ENCODE results near the gene AKAP13.
A peak's percentile ranks its signal among the peaks of the same experiment; 100 is the strongest.

AKAP13 gene

DNA sequence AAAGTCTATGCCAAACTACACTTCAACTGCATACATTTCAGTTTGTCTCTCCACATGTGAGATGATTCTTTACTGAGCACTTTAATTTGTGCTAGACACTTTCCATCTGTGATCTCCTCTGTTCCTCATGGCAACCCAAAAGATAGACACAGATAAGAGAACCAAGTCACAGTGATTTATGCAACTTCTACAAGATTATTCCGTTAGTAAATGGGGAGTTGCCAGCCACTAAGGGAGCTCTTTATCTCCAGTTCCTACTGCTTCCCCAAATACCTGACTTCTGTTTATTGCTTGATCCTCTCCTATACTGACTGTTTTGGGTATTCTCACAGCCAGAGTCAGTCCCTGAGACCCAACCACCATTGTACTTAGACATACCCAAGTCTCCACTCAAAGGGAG lies 24.1 kb upstream of the AKAP13 start:
- Mint-ChIP-seq H3K4me3 (no peak overlapping the region), H3K27me3 (no peaks in the 10 kb centered on the region), H3K4me1 (peaks cover 14% of the 10 kb centered on the region), H3K27ac (no peak overlapping the region), H3K36me3 (no peaks in the 10 kb centered on the region), H3K9me3 (peaks cover 1% of the 10 kb centered on the region)
- DNase-seq (ENCODE audit: low spot score in 2 of 2) (no peak), ATAC-seq (ENCODE audit: low read depth) (no peak)

DNA sequence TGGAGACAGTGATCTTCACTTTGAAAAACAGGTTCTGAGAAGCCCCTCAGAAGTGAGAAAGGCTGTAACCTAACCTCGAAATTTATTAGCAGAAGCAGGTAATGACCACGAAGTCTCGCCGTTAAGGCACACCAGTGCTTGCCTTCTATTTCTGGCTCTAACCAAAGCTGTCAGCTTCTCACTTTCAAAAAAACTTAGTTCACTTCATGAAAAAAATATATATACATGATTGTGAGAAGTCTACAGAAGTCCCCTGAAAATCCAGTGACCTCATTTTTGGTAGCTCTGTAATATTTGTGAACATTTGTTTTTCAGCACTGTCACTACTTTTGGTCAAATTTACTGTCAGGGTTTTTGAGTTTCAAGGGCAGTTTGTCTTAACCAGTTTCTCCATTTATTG lies 19.1 kb upstream of the AKAP13 start:
- peak; percentile 42 for ATAC-seq (ENCODE audit: low read depth)
- Mint-ChIP-seq H3K4me1 (peaks cover 27% of the 10 kb centered on the region), H3K9me3 (no peaks in the 10 kb centered on the region)

DNA sequence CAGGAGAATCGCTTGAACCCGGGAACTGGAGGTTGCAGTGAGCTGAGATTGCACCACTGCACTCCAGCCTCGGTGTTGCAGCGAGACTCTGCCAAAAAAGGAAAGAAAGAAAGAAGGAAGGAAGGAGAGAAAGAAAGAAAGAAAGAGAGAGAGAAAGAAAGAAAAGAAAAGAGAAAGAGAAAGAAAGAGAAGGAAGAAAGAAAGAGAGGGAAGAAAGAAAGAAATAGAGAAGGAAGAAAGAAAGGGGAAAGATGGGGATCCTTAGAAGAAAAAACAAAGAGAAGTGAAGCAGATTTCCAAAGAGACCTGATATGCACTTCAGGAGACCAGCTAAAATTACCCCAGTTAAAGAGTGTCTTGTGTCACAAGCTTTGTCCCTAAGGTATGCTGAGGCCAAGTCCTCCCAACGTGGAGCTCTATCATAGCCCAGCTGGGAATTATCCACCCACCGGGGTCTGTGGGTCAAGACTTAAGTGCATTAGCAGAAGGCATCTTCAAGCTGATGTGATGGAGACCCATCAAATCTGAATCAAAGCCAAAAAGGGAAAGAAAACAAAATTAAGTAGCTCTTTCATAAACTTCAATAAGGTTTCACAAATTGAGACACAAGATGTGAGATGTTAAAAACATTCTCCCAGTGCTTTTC lies 17.8 kb upstream of the AKAP13 start:
- Mint-ChIP-seq H3K4me3 (no peak overlapping the region), H3K36me3 (no peaks in the 10 kb centered on the region), H3K27ac (no peak overlapping the region), H3K4me1 (peaks cover 25% of the 10 kb centered on the region), H3K27me3 (no peaks in the 10 kb centered on the region), H3K9me3 (no peaks in the 10 kb centered on the region)
- no peak for DNase-seq (ENCODE audit: low spot score in 2 of 2)
- ATAC-seq (ENCODE audit: low read depth), result no peak

More for the DNA sequence above, 19.1 kb upstream of the AKAP13 start:
- H3K27me3 Mint-ChIP-seq, result no peaks in the 10 kb centered on the region
- DNase-seq (ENCODE audit: low spot score in 2 of 2), result no peak
- no peak overlapping the region for H3K4me3 Mint-ChIP-seq
- H3K27ac Mint-ChIP-seq, result no peak overlapping the region
- no peaks in the 10 kb centered on the region for H3K36me3 Mint-ChIP-seq

DNA sequence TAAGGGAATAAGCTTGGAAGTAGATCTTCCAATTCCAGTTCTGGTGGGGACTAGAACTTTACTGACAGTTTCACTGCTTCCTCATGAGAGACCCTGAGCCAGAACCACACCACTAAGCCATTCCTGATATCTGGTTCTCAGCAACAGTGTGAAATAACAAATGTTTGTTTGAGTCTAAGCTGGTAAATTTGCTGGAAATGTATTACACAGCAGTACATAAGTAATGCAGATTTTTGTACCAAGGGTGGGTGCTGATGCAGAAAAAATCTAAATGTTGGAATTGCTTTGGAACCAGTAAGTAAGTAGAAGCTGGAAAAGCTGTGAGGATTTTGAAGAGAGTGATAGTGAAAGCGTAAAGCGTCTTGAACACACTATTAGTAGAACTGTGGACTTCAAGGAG lies 14.4 kb upstream of the AKAP13 start:
- Mint-ChIP-seq H3K27me3 (no peaks in the 10 kb centered on the region), H3K27ac (no peak overlapping the region), H3K9me3 (no peaks in the 10 kb centered on the region), H3K4me1 (peaks cover 30% of the 10 kb centered on the region), H3K36me3 (no peaks in the 10 kb centered on the region), H3K4me3 (no peak overlapping the region)
- ATAC-seq (ENCODE audit: low read depth), result no peak
- no peak for DNase-seq (ENCODE audit: low spot score in 2 of 2)

DNA sequence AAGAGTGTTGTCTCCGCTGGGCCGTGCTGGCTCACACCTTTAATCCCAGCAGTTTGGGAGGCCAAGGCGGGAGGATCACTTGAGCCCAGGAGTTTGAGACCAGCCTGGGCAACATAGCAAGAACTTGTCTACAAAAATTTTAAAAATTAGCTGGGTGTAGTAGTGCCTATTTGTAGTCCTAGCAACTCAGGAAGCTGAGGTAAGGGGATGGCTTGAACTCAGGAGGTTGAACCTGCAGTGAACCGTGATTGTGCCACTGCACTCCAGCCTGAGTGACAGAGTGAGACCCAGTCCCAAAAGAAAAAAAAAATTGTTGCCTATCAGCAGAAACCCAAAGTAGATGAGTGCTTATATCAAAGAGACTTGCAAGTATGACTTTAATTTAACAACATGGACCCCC lies 12.7 kb upstream of the AKAP13 start:
- no peak overlapping the region for H3K27ac Mint-ChIP-seq
- no peak for DNase-seq (ENCODE audit: low spot score in 2 of 2)

DNA sequence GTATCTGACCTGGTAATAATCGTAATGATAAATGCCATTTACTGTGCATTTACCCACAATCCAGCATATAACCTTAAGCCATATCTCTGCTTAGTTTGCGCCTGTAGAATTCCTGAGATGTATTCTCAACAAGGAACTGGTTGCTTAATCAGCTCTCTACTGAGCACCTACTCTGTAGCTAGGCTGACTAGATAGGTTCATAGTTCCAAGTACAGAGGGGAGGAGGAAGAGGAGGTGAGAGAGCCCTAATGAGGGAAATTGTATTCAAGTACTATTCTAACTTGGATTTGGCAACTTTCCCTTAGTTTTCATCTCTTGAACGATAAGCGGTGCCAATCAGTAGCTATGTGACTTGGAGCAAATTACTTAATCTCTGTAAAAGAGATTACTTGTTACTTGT lies 5.6 kb upstream of the AKAP13 start:
- no peak for DNase-seq (ENCODE audit: low spot score in 2 of 2)
- H3K27me3 Mint-ChIP-seq, result no peaks in the 10 kb centered on the region
- H3K27ac Mint-ChIP-seq, result no peak overlapping the region
- H3K36me3 Mint-ChIP-seq, result no peaks in the 10 kb centered on the region
- H3K4me1 Mint-ChIP-seq, result peaks cover 14% of the 10 kb centered on the region
- H3K9me3 Mint-ChIP-seq, result no peaks in the 10 kb centered on the region
- no peak for ATAC-seq (ENCODE audit: low read depth)
- H3K4me3 Mint-ChIP-seq, result no peak overlapping the region

More for the DNA sequence above, 12.7 kb upstream of the AKAP13 start:
- H3K36me3 Mint-ChIP-seq, result no peaks in the 10 kb centered on the region
- peak; percentile 50 for ATAC-seq (ENCODE audit: low read depth)
- H3K4me1 Mint-ChIP-seq, result peaks cover 20% of the 10 kb centered on the region
- H3K27me3 Mint-ChIP-seq, result no peaks in the 10 kb centered on the region
- H3K9me3 Mint-ChIP-seq, result no peaks in the 10 kb centered on the region
- no peak overlapping the region for H3K4me3 Mint-ChIP-seq

DNA sequence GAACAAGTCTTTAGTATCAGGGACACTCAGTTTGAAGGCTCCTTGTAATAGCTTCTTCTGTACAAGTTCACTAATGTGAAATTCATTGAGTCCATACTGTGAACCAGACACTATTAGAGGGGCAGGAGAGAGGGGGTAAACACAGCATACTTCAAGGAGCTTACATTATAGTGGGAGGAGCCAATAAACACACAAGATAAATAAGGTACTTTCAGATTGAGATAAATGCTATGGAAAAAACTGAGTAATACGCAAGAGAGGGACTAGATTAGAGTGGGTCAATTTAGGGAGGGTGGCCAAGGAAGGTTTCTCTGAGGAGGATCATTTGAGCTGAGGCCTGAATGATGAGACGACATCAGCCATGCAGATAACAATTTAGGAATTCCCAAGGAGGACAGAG lies 3.1 kb upstream of the AKAP13 start:
- DNase-seq (ENCODE audit: low spot score in 2 of 2) (no peak), ATAC-seq (ENCODE audit: low read depth) (no peak)
- no peak overlapping the region for H3K27ac Mint-ChIP-seq
- no peaks in the 10 kb centered on the region for H3K9me3 Mint-ChIP-seq
- no peak overlapping the region for H3K4me3 Mint-ChIP-seq
- no peaks in the 10 kb centered on the region for H3K36me3 Mint-ChIP-seq
- H3K4me1 Mint-ChIP-seq, result peaks cover 20% of the 10 kb centered on the region
- no peaks in the 10 kb centered on the region for H3K27me3 Mint-ChIP-seq

DNA sequence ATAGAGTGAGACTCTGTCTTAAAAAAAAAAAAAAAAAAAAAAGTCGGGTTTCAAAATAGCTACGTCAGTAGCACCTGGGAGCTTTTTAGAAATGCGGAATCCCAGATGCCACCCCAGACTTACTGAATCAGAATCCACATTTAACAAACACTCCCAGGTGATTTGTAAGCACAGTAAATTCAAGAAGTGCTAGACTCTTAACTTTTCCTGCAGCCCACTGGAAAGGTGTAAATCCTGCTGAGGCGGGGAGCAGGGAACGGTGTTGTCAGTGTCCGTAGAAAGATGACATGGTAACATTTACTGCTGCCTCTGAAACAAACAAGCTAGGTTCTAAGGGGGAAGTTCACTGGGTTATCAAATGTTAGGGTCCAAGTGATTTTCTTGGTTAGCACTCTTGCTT lies 2.4 kb upstream of the AKAP13 start:
- Mint-ChIP-seq H3K27me3 (no peaks in the 10 kb centered on the region), H3K4me3 (no peak overlapping the region), H3K9me3 (no peaks in the 10 kb centered on the region), H3K27ac (no peak overlapping the region), H3K4me1 (peaks cover 25% of the 10 kb centered on the region), H3K36me3 (no peaks in the 10 kb centered on the region)
- DNase-seq (ENCODE audit: low spot score in 2 of 2) (no peak), ATAC-seq (ENCODE audit: low read depth) (no peak)

DNA sequence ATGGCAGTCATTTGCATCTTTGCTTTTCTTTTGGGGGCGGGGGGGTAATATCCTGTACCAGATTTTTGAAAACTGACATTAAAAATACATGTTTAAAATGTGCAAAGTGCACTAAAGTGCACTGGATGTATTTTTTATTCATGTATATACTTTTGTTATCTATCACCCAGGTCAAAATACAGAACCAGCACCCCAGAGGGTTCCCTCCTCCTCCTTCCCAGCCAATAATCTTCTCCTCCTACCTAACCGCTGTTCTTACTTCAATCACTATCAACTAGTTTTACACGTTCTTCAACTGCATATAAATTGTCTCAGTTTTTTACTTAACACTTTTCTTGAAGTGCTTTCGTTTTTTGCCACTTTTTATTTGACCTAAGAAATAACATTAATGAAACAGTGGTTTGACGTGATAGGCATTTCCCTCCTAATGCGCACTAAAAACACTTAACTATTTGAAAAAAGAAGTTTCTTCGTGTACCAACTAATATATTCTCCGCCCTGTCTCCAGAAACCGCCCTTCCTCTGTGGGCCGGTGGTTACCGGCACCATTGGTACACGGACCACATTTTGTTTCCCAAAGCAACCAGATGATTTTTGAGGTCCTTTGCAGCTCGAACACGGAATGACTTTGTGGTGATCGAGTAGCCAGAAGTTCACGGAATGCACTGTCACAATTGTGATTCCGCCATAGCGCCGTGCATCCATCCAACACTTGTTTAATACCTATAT lies 836 bp upstream of the AKAP13 start:
- H3K27me3 Mint-ChIP-seq, result no peaks in the 10 kb centered on the region
- peaks cover 32% of the 10 kb centered on the region for H3K4me1 Mint-ChIP-seq
- peak; percentile 20 for ATAC-seq (ENCODE audit: low read depth)

DNA sequence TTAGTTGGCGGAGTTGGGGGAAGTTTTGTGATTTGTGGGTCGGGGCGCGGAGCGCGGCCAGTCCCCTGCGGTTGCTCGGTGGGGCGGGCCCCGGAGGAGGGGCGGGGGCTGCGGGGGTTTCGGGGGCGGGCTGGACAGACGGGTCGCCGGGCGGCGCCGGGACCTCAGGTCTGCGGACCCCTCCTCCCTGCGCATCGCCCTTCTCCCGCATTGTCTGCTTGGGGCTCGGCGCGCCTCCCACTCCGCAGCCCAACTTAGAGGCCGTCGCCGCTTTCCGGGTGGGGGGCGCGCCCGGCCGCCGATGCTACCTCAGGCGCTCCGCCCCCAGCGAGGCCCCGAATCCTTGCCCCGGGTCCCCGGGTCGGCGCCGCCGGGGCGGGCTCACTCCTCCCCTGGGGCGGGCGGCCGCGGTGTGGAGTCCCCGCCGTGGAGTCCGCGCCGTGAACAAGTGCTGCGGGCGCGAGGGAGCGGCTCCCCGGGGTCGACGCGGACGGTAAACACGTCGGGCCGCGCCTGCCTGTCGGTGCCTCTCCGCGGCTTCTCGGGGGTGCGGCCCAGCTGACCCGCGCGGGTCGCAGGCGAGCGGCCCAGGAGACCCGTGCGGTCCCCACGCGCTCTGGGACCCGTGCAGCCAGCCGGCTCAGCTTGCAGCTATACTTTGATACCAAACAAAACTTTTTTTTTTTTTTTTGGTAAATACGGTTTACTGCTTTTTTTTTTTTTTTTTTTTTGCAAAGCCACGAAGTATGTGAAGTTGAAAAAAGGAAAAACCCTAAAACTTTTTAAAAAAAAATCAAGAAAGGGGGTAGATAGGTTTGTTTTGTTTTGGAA lies 624 bp downstream of the AKAP13 start:
- H3K36me3 Mint-ChIP-seq, result peaks cover 8% of the 10 kb centered on the region
- DNase-seq (ENCODE audit: low spot score in 2 of 2), result peak; percentile 53 to 69
- no peaks in the 10 kb centered on the region for H3K9me3 Mint-ChIP-seq
- ATAC-seq (ENCODE audit: low read depth), result peak; percentile 28
- peak overlapping the region; percentile 95 for H3K27ac Mint-ChIP-seq
- peak overlapping the region; percentile 92 for H3K4me3 Mint-ChIP-seq
- H3K4me1 Mint-ChIP-seq, result peaks cover 43% of the 10 kb centered on the region
- no peaks in the 10 kb centered on the region for H3K27me3 Mint-ChIP-seq

More for the DNA sequence above, 836 bp upstream of the AKAP13 start:
- H3K36me3 Mint-ChIP-seq, result no peaks in the 10 kb centered on the region
- peak overlapping the region; percentile 92 for H3K4me3 Mint-ChIP-seq
- no peaks in the 10 kb centered on the region for H3K9me3 Mint-ChIP-seq
- peak overlapping the region; percentile 95 for H3K27ac Mint-ChIP-seq
- DNase-seq (ENCODE audit: low spot score in 2 of 2), result peak in 1 of 2 donors; percentile 30

DNA sequence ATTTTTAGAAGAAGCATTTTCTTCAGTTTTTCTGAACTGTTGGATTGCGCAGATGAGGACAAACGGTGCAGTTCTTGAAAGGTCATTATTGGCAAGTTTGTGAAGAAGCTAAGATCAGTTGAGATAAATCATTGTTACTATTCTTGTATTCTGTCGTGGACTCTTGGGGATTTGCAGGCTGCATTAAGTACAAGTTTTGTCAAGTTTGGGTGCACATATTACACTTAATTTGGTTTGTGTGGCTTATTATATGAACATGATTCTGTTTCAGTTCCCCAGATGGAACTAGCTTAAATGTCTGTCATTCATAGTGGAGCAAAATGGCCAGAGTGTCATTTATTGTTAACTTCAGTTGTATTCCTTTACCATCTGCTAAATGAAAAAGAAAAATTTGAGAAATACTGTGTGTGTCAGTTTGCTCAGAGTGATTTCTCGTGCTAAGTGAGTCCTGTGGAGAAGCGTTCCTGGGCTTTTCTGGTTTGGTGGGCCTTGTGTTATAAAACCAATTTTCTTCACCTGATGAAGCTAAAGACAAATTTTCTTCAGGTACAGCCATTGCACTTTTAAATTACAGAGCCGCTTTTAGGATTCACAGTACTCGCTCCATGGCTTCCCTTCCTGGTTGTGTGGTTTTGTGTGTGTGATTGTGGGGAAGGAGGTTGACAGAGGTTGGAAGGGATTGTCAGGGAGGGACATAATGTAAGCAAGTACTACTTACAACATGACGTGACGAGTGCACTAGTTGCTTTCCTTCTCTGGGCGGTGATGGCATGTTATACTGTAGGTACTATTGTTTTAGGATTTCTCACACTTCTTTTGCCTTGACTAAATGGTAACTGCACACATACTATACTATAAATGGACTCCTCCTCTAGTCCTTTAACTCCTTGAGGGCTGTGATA lies 1.7 kb downstream of the AKAP13 start:
- Mint-ChIP-seq H3K27me3 (no peaks in the 10 kb centered on the region), H3K27ac (peak overlapping the region; percentile 94), H3K9me3 (no peaks in the 10 kb centered on the region), H3K4me3 (peak overlapping the region; percentile 92), H3K4me1 (peaks cover 45% of the 10 kb centered on the region), H3K36me3 (peaks cover 11% of the 10 kb centered on the region)
- DNase-seq (ENCODE audit: low spot score in 2 of 2), result no peak
- no peak for ATAC-seq (ENCODE audit: low read depth)

DNA sequence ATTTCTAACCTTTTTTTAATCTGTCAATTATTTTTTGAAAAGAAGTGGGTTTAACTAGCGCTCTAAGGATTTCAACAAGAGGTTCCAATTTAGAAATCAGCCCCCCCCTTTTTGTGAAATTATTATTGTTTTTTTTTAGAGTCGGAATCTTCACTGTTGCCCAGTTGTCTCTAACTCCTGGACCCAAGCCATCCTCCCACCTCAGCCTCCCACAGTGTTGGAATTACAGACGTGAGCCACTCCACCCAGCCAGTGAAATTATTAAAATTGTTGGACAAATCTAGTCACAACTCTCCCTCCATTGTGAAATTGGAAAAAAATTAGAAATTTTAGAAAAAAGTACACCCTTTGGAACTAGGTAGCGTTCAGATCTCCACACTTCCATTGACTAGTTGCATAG lies 2.5 kb downstream of the AKAP13 start:
- no peak for DNase-seq (ENCODE audit: low spot score in 2 of 2)
- Mint-ChIP-seq H3K4me1 (peaks cover 48% of the 10 kb centered on the region), H3K9me3 (no peaks in the 10 kb centered on the region), H3K27me3 (no peaks in the 10 kb centered on the region), H3K27ac (peak overlapping the region; percentile 94), H3K36me3 (peaks cover 11% of the 10 kb centered on the region), H3K4me3 (peak overlapping the region; percentile 76)
- ATAC-seq (ENCODE audit: low read depth), result no peak

DNA sequence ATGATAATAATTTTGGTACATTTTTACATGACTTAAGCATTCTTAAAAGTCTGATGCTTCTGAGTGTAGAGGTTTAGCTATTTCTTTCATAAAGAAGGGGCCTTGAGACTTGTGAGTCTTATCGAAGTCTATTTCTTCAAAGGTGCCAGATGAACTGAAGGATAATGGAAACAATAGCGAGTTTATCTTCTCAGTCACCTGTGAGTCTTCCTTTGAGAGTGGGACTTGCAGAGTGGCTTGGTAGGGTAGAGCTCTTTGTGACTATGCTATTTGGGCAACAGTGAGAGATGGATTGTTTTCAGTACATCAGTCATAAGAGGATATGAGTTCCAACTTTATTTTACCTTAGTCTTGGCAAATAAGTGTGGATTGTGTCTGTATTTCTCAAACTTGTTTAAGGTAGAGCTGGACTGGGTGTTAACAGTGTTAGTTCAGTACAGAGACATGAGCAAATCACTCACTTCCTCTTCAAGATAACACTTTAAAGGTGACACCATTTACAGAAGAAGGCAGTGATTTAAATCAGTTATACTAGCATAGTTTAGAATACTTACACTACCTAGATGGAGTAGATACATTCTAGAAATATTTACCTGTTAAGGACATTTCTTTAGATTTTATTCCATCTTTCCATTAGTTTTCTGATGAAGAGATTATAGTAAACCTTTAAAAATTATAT lies 3.2 kb downstream of the AKAP13 start:
- Mint-ChIP-seq H3K27me3 (no peaks in the 10 kb centered on the region), H3K36me3 (peaks cover 11% of the 10 kb centered on the region), H3K27ac (peak overlapping the region; percentile 88), H3K9me3 (no peaks in the 10 kb centered on the region), H3K4me3 (peak overlapping the region; percentile 76), H3K4me1 (peaks cover 48% of the 10 kb centered on the region)
- no peak for DNase-seq (ENCODE audit: low spot score in 2 of 2)
- no peak for ATAC-seq (ENCODE audit: low read depth)

Measured in memory B cell (primary cell).